IMR-90 (cell line): Measurements from ENCODE around the gene RANBP6. TPM values are rescaled to one million over a fixed set of nuclear protein-coding genes. Genes with fewer than 3 reads are reported as not detected.
A peak's percentile ranks its signal among the peaks of the same experiment; 100 is the strongest.

Experiments used
- ATAC-seq: fragments of 200-7000 bp; cut with Tn5 transposase; 2 replicates; pipeline ENCODE4 v1.9.1; 2020; ENCODE audit warnings: low read depth, mild to moderate bottlenecking, moderate library complexity
- BruUV-seq: library from RNA; stranded (reverse); fragments of 400-500 nt; replicated peaks from 2 replicates; lab custom pipeline; 2021; lab: Mats Ljungman, UMichigan
- CTCF ChIA-PET: fragments of 300-600 bp; formaldehyde crosslinking; extraction: SDS; loops from one replicate; lab custom pipeline; 2021; ENCODE audit warnings: antibody characterized with exemption; lab: Yijun Ruan, JAX
- POLR2A ChIA-PET: fragments of 300-600 bp; sonication (Branson Sonifier 250); formaldehyde crosslinking; loops from one replicate; lab custom pipeline; 2022; ENCODE audit warnings: antibody characterized with exemption; ENCODE audit not compliant: unreplicated experiment; lab: Charles Lee
- DNase-seq: peaks from one replicate; pipeline ENCODE4 v3.0.0; 2013
- H2AFZ ChIP-seq: replicated peaks from 2 replicates; pipeline ENCODE3; 2013; ENCODE audit warnings: low read length, mild to moderate bottlenecking; ENCODE audit not compliant: poor library complexity
- H2AK5ac ChIP-seq: 2 replicates; pipeline ENCODE4 v1.6.1; 2013; ENCODE audit warnings: low read depth, low read length, inconsistent platforms
- H2AK9ac ChIP-seq: replicated peaks from 2 replicates; pipeline ENCODE3; 2013; ENCODE audit warnings: mild to moderate bottlenecking, low read depth, low read length, moderate library complexity; ENCODE audit not compliant: poor library complexity
- H2BK120ac ChIP-seq: 2 replicates; pipeline ENCODE4 v1.6.1; 2013; ENCODE audit warnings: low read depth, low read length, inconsistent platforms
- H2BK15ac ChIP-seq: 3 replicates; pipeline ENCODE4 v1.6.1; 2013; ENCODE audit warnings: low read depth, low read length, inconsistent platforms
- H2BK20ac ChIP-seq: 2 replicates; pipeline ENCODE4 v1.6.1; 2013; ENCODE audit warnings: low read depth, mild to moderate bottlenecking, inconsistent platforms, low read length, moderate library complexity
- H2BK5ac ChIP-seq: 2 replicates; pipeline ENCODE4 v1.6.1; 2013; ENCODE audit warnings: mild to moderate bottlenecking, low read depth, low read length, inconsistent platforms; ENCODE audit not compliant: poor library complexity, severe bottlenecking
- H3K14ac ChIP-seq: replicated peaks from 2 replicates; pipeline ENCODE4 v1.6.1; 2013; ENCODE audit warnings: low read depth, low read length, inconsistent platforms
- H3K18ac ChIP-seq: 2 replicates; pipeline ENCODE4 v1.6.1; 2013; ENCODE audit warnings: low read depth, low read length, control low read depth
- H3K23ac ChIP-seq: 2 replicates; pipeline ENCODE4 v1.6.1; 2013; ENCODE audit warnings: low read depth, low read length, inconsistent platforms
- H3K27ac ChIP-seq: 2 replicates; pipeline ENCODE4 v1.5.1; 2013; ENCODE audit warnings: mild to moderate bottlenecking, control low read depth, low read length; ENCODE audit not compliant: insufficient read depth
- H3K27me3 ChIP-seq: 2 replicates; pipeline ENCODE4 v1.6.1; 2013; ENCODE audit warnings: low read length; ENCODE audit not compliant: control insufficient read depth, insufficient read depth
- H3K36me3 ChIP-seq: 2 replicates; pipeline ENCODE4 v1.6.1; 2013; ENCODE audit warnings: low read length, mixed read lengths; ENCODE audit not compliant: control insufficient read depth, insufficient read depth
- H3K4ac ChIP-seq: 2 replicates; pipeline ENCODE4 v1.6.1; 2013; ENCODE audit warnings: low read depth, low read length, inconsistent platforms
- H3K4me1 ChIP-seq: 2 replicates; pipeline ENCODE4 v1.6.1; 2013; ENCODE audit warnings: low read length, mixed read lengths; ENCODE audit not compliant: control insufficient read depth, insufficient read depth
- H3K4me2 ChIP-seq: 2 replicates; pipeline ENCODE4 v1.6.1; 2013; ENCODE audit warnings: low read depth, mild to moderate bottlenecking, control low read depth, low read length, moderate library complexity
- H3K4me3 ChIP-seq: 2 replicates; pipeline ENCODE4 v1.5.1; 2013; ENCODE audit warnings: low read depth, mild to moderate bottlenecking, control low read depth, low read length, moderate library complexity; ENCODE audit not compliant: insufficient read depth
- H3K56ac ChIP-seq: 2 replicates; pipeline ENCODE4 v1.6.1; 2013; ENCODE audit warnings: low read length, inconsistent platforms; ENCODE audit not compliant: insufficient read depth; ENCODE audit errors: extremely low read depth
- H3K79me1 ChIP-seq, 2 experiments: 2 replicates each; pipeline ENCODE4 v1.6.1; 2013; ENCODE audit warnings: low read length in 2 of 2, inconsistent platforms in 1 of 2, low read depth in 1 of 2
- H3K9ac ChIP-seq: 2 replicates; pipeline ENCODE4 v1.6.1; 2013; ENCODE audit warnings: low read depth, low read length, control low read depth
- H3K9me1 ChIP-seq: 2 replicates; pipeline ENCODE4 v1.6.1; 2013; ENCODE audit warnings: low read length, inconsistent platforms; ENCODE audit not compliant: insufficient read depth
- H3K9me3 ChIP-seq: 2 replicates; pipeline ENCODE4 v1.6.1; 2013; ENCODE audit warnings: low read length; ENCODE audit not compliant: control insufficient read depth, insufficient read depth
- H4K20me1 ChIP-seq: 2 replicates; pipeline ENCODE4 v1.6.1; 2013; ENCODE audit warnings: low read length, inconsistent platforms; ENCODE audit not compliant: insufficient read depth
- H4K5ac ChIP-seq: 2 replicates; pipeline ENCODE4 v1.6.1; 2013; ENCODE audit warnings: mild to moderate bottlenecking, low read depth, low read length, control low read depth
- H4K8ac ChIP-seq, 2 experiments: 2 replicates each; pipeline ENCODE4 v1.6.1; 2013; ENCODE audit warnings: low read depth in 2 of 2, low read length in 2 of 2, control low read depth in 1 of 2, inconsistent platforms in 1 of 2
- H4K91ac ChIP-seq: 2 replicates; pipeline ENCODE4 v1.6.1; 2013; ENCODE audit warnings: low read depth, low read length, inconsistent platforms; ENCODE audit not compliant: insufficient read depth
- MAFK ChIP-seq: IDR thresholded peaks from 2 replicates; pipeline ENCODE4 v1.6.1; 2012; ENCODE audit warnings: low read depth, low read length, improper control_type of control experiment
- MAZ ChIP-seq: IDR thresholded peaks from 2 replicates; pipeline ENCODE4 v1.6.1; 2012; ENCODE audit warnings: low read depth, mild to moderate bottlenecking, low read length, improper control_type of control experiment, moderate library complexity, borderline replicate concordance
- POLR2A ChIP-seq: IDR thresholded peaks from 2 replicates; pipeline ENCODE4 v1.6.1; 2012; ENCODE audit warnings: mild to moderate bottlenecking, low read depth, low read length
- RCOR1 ChIP-seq: IDR thresholded peaks from 2 replicates; pipeline ENCODE4 v1.6.1; 2012; ENCODE audit warnings: mild to moderate bottlenecking, low read length, improper control_type of control experiment; ENCODE audit not compliant: insufficient replicate concordance
- WGBS, 2 experiments: methylation state at CpG; one replicate each; pipeline versions ENCODE4 v1.1.5 to v1.1.7; 2013; ENCODE audit warnings: missing lambda C conversion rate in 2 of 2; ENCODE audit not compliant: insufficient read length in 1 of 2; ENCODE audit errors: extremely low coverage in 2 of 2; 5-methylcytosine and 5-hydroxymethylcytosine counted together
- dilution Hi-C: fragments of 300-500 bp; cut with HindIII; formaldehyde crosslinking; loops from one replicate; pipeline ENCODE4 v1.14.3; 2018; ENCODE audit warnings: low sequenced_read_pairs; ENCODE audit not compliant: unreplicated experiment
- in situ Hi-C: fragments of 300-500 bp; cut with MboI; formaldehyde crosslinking; loops from 3 replicates; pipeline ENCODE4 v1.14.3; 2019; ENCODE audit warnings: low sequenced_read_pairs, inconsistent platforms, mixed read lengths
- intact Hi-C: fragments of 100-400 bp; cut with micrococcal nuclease; formaldehyde crosslinking; loops from 2 replicates; pipeline ENCODE4 v1.10.0; 2022
- polyA plus RNA-seq, 3 experiments: library from polyadenylated mRNA; depleted of rRNA; stranded (reverse); fragments of >200 nt; gene quantifications; 2 replicates each; pipeline ENCODE4 v1.2.3, GENCODE V29; 2012; ENCODE audit warnings: low replicate concordance in 1 of 3
- total RNA-seq: library from RNA; depleted of rRNA; stranded (reverse); fragments of >200 nt; gene quantifications from 2 replicates; pipeline ENCODE4 v1.2.3, GENCODE V29; 2012

RANBP6 gene
- total and polyA plus RNA-seq, 2 of the 4 experiments (the other 2 are of a cell fraction), result 7.5 to 42.3 TPM

- Histone ChIP-seq H3K4ac (no peak overlapping the region), H2AFZ (peak overlapping the region; percentile 58), H2AK9ac (peak overlapping the region; percentile 65), H3K4me1 (no peaks in the 10 kb centered on the region; the same call in 1 of the 2 replicates), H3K27me3 (peaks cover 9% of the 10 kb centered on the region), H3K18ac (no peak overlapping the region), H3K9ac (no peak overlapping the region), H3K9me1 (no peaks in the 10 kb centered on the region; the same call in 1 of the 2 replicates), H3K79me1 (no peaks in the 10 kb centered on the region), H3K56ac (no peak overlapping the region), H2BK20ac (no peak overlapping the region), H3K4me2 (no peak overlapping the region), H4K91ac (no peak overlapping the region), H3K9me3 (no peaks in the 10 kb centered on the region), H4K5ac (no peak overlapping the region), H4K20me1 (no peaks in the 10 kb centered on the region), H4K8ac (no peak overlapping the region), H3K36me3 (no peaks in the 10 kb centered on the region), H2BK5ac (no peak overlapping the region), H3K14ac (no peak overlapping the region), H2BK120ac (no peak overlapping the region), H2BK15ac (no peak overlapping the region), H3K23ac (no peak overlapping the region), H2AK5ac (no peak overlapping the region), H3K27ac (no peak overlapping the region), H3K4me3 (no peak overlapping the region)
- BruUV-seq, result no TSS peak
- no peak for DNase-seq
- intact Hi-C loops (no loop called here), dilution Hi-C loops (no loop called here), in situ Hi-C loops (no loop called here)
- 56% methylated on average over 5 of the region's 5 CpGs; no CpG with 5 or more reads in 1 of the 2 experiments for WGBS, 2 experiments
- ChIA-PET POLR2A (no interaction called here), CTCF (no interaction called here)
- ATAC-seq, result peak; percentile 29; the same call in 1 of the 2 replicates
- no peak for TF ChIP-seq RCOR1
- TF ChIP-seq MAZ, result no peak
- no peak for TF ChIP-seq MAFK
- TF ChIP-seq POLR2A, result no peak
These were observed 19.5 kb upstream of the RANBP6 start for GRCh38 chr9:6034954-6035353.
